GM21367 (cell line): Measurements from ENCODE around the gene PDE1C.

Experiments
- ATAC-seq: cut with Tn5 transposase; IDR thresholded peaks from one replicate; pipeline ENCODE4 v1.9.1; 2021; ENCODE audit not compliant: unreplicated experiment

Gene PDE1C

GRCh38 chr7:32001948-32002347 lies 68.3 kb downstream of the PDE1C start:
- ATAC-seq = no peak

GRCh38 chr7:31997423-31997822 lies 72.8 kb downstream of the PDE1C start:
- ATAC-seq = no peak

GRCh38 chr7:31995134-31995533 lies 75.1 kb downstream of the PDE1C start:
- no peak for ATAC-seq

GRCh38 chr7:31991846-31992245 lies 78.4 kb downstream of the PDE1C start:
- ATAC-seq = no peak

GRCh38 chr7:31991406-31991805 lies 78.8 kb downstream of the PDE1C start:
- ATAC-seq = no peak

- ATAC-seq = no peak
Measured at GRCh38 chr7:31986878-31987518, 83.2 kb downstream of the PDE1C start.

GRCh38 chr7:31982962-31983361 lies 87.2 kb downstream of the PDE1C start:
- no peak for ATAC-seq

GRCh38 chr7:31981874-31982390 lies 88.3 kb downstream of the PDE1C start:
- ATAC-seq = no peak

- ATAC-seq = no peak
Measured at GRCh38 chr7:31979690-31980330, 90.4 kb downstream of the PDE1C start.

- ATAC-seq = no peak
Measured at GRCh38 chr7:31975546-31975945, 94.7 kb downstream of the PDE1C start.

- no peak for ATAC-seq
Measured at GRCh38 chr7:31974351-31974750, 95.9 kb downstream of the PDE1C start.

GRCh38 chr7:31971049-31971667 lies 99.0 kb downstream of the PDE1C start:
- ATAC-seq = no peak

- ATAC-seq = no peak
Measured at GRCh38 chr7:31970501-31970900, 99.7 kb downstream of the PDE1C start.

GRCh38 chr7:31963569-31964175 lies 106.5 kb downstream of the PDE1C start:
- ATAC-seq = no peak

- ATAC-seq = no peak
Measured at GRCh38 chr7:31962246-31962645, 108.0 kb downstream of the PDE1C start.

GRCh38 chr7:31958226-31958625 lies 112.0 kb downstream of the PDE1C start:
- no peak for ATAC-seq

- ATAC-seq = no peak
Measured at GRCh38 chr7:31957756-31958155, 112.5 kb downstream of the PDE1C start.

- no peak for ATAC-seq
Measured at GRCh38 chr7:31957090-31957720, 113.0 kb downstream of the PDE1C start.

GRCh38 chr7:31955641-31956040 lies 114.6 kb downstream of the PDE1C start:
- no peak for ATAC-seq

GRCh38 chr7:31955021-31955420 lies 115.2 kb downstream of the PDE1C start:
- no peak for ATAC-seq

- ATAC-seq = no peak
Measured at GRCh38 chr7:31954500-31954899, 115.7 kb downstream of the PDE1C start.
